Frontal cortex (tissue), 4 donors: ENCODE results near the gene PABPC3. TPM values are rescaled to one million over a fixed set of nuclear protein-coding genes. Genes with fewer than 3 reads are reported as not detected.
A peak's percentile ranks its signal among the peaks of the same experiment; 100 is the strongest.

ENCODE experiments used
- DNase-seq, 2 donors: peaks; one replicate each; pipeline ENCODE4 v3.0.0; 2012; ENCODE audit warnings: low spot score in 2 of 2
- FAIRE-seq: peaks from 2 replicates; lab custom pipeline; 2012; peaks lifted over from hg19 to GRCh38; lab: Jason Lieb, UNC
- total RNA-seq: library from RNA; depleted of rRNA; stranded (reverse); fragments of >200 nt; gene quantifications from one replicate; pipeline ENCODE4 v1.2.3, GENCODE V29; 2014
- donor health status: control.
- donor health status: control.
- donor health status: control.

Gene PABPC3
- 0.41 TPM for total RNA-seq

- DNase-seq (no peak), FAIRE-seq (no peak)
These were observed at the start of gene PABPC3 for GRCh38 chr13:25095851-25096453. Gene PABPC3 (plus strand): TSS chr13:25096136. CDS start chr13:25096199, 63 bp downstream.

- FAIRE-seq = no peak
- DNase-seq = peak in 1 of 2 donors; percentile 26
These were observed 49.5 kb upstream of the PABPC3 start for GRCh38 chr13:25046274-25046984.

GRCh38 chr13:25046985-25047511 is 48.9 kb upstream of the PABPC3 start:
- DNase-seq = peak; percentile 42 to 46
- no peak for FAIRE-seq

- DNase-seq (no peak), FAIRE-seq (no peak)
These were observed 44.9 kb upstream of the PABPC3 start for GRCh38 chr13:25051065-25051464.

- no peak for FAIRE-seq
These were observed 36.8 kb upstream of the PABPC3 start for GRCh38 chr13:25059166-25059565.

GRCh38 chr13:25059958-25060357 is 36.0 kb upstream of the PABPC3 start:
- FAIRE-seq (no peak), DNase-seq (no peak)

More at GRCh38 chr13:25059166-25059565, 36.8 kb upstream of the PABPC3 start:
- no peak for DNase-seq

- DNase-seq = no peak
- FAIRE-seq = no peak
These were observed 33.5 kb upstream of the PABPC3 start for GRCh38 chr13:25062479-25062878.

- no peak for FAIRE-seq
- DNase-seq = no peak
These were observed 31.5 kb upstream of the PABPC3 start for GRCh38 chr13:25064396-25064795.

- FAIRE-seq = no peak
- DNase-seq = no peak
These were observed 29.8 kb upstream of the PABPC3 start for GRCh38 chr13:25065974-25066770.

- FAIRE-seq = no peak
- no peak for DNase-seq
These were observed 28.9 kb upstream of the PABPC3 start for GRCh38 chr13:25067064-25067463.

- no peak for DNase-seq
- no peak for FAIRE-seq
These were observed 27.1 kb upstream of the PABPC3 start for GRCh38 chr13:25068810-25069209.

- DNase-seq (no peak), FAIRE-seq (no peak)
These were observed 26.7 kb upstream of the PABPC3 start for GRCh38 chr13:25069236-25069635.

- no peak for DNase-seq
- FAIRE-seq = no peak
These were observed 26.0 kb upstream of the PABPC3 start for GRCh38 chr13:25069911-25070310.

- no peak for DNase-seq
- FAIRE-seq = no peak
These were observed 15.2 kb upstream of the PABPC3 start for GRCh38 chr13:25080773-25081172.

- DNase-seq = no peak
- FAIRE-seq = no peak
These were observed 11.8 kb upstream of the PABPC3 start for GRCh38 chr13:25084096-25084495.

- no peak for FAIRE-seq
- peak; percentile 54 to 58 for DNase-seq
These were observed 10.7 kb upstream of the PABPC3 start for GRCh38 chr13:25085125-25085742.

GRCh38 chr13:25088562-25089221 is 7.2 kb upstream of the PABPC3 start:
- no peak for FAIRE-seq
- no peak for DNase-seq

GRCh38 chr13:25097426-25097825 is 1.5 kb downstream of the PABPC3 start:
- DNase-seq (no peak), FAIRE-seq (no peak)

GRCh38 chr13:25103711-25104110 is 7.8 kb downstream of the PABPC3 start:
- no peak for DNase-seq
- no peak for FAIRE-seq

GRCh38 chr13:25109341-25109740 is 13.4 kb downstream of the PABPC3 start:
- DNase-seq = no peak
- FAIRE-seq = no peak
